GM19193 (cell line): ENCODE results near the gene MAZ.

Source experiments
- POLR2A ChIP-seq: IDR thresholded peaks from 4 replicates; pipeline ENCODE4 v1.6.1; 2011; ENCODE audit not compliant: insufficient read depth, insufficient read length; ENCODE audit errors: extremely low read depth

Gene MAZ

DNA sequence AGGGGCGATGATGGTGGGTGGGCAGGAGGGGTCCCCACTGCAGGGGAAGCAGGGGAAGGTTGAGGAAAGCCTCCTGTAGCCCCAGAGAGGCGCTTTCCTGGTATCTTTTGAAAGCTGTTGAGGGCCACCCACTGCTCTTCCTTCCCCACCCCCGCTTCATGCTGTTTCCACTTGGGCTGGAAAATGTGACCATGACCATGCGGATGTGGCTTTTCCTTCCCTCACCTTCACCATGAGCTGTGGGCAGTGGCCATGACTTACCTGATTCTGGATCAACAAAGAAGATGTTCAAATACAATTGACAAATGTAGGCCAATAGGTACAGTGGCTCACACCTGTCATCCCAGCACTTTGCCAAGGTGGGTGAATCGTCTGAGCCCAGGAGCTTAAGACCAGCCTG, 27.8 kb downstream of the MAZ start:
- TF ChIP-seq POLR2A = no peak

GRCh38 chr16:29835926-29836325, 29.6 kb downstream of the MAZ start:
- TF ChIP-seq POLR2A = no peak

DNA sequence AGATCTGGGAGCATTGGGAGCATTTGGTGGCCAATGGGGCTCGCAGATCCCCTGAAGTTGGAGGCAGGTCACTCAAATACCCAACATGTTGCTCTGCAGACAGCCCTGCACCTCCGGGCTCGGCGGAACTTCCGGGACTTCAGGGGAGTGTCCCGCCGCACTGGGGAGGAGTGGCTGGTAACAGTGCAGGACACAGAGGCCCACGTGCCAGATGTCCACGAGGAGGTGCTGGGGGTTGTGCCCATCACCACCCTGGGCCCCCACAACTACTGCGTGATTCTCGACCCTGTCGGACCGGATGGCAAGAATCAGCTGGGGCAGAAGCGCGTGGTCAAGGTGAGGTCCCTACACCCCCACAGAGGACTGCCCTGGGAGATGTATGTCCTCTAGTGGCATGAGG, 30.3 kb downstream of the MAZ start:
- TF ChIP-seq POLR2A = no peak

GRCh38 chr16:29837841-29838240, 31.5 kb downstream of the MAZ start:
- TF ChIP-seq POLR2A = no peak

DNA sequence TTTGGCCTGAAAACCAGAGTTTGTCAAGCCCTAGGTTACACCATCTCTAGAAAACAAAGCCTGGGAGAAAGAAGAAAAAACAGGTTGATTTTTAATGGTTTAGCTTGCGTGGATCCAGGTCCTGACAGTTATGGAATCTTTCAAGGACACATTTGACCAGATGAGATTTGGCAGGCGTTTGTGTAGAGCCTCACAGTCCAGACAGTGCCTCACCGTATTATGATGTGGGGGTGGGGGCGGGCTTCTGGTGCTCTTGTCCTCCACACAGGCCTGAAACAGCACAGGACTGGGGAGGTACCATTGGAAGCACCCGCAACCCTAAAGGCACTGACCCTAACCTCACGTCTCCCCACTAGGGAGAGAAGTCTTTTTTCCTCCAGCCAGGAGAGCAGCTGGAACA, 33.5 kb downstream of the MAZ start:
- no peak for TF ChIP-seq POLR2A

DNA sequence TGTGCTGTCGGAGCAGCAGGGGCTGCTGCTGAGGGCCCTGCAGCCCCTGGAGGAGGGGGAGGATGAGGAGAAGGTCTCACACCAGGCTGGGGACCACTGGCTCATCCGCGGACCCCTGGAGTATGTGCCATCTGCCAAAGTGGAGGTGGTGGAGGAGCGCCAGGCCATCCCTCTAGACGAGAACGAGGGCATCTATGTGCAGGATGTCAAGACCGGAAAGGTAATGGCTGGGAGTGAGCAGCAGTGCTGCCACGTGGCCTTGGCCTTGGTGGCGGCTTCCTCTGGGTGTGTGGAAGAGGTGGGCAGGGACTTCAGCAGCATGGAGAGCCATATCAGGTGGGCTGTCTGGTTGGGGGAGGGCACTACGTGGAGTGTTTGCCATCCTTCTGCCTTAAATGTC, 33.9 kb downstream of the MAZ start:
- TF ChIP-seq POLR2A = no peak

- no peak for TF ChIP-seq POLR2A
Observed at GRCh38 chr16:29841631-29842030, 35.3 kb downstream of the MAZ start.

DNA sequence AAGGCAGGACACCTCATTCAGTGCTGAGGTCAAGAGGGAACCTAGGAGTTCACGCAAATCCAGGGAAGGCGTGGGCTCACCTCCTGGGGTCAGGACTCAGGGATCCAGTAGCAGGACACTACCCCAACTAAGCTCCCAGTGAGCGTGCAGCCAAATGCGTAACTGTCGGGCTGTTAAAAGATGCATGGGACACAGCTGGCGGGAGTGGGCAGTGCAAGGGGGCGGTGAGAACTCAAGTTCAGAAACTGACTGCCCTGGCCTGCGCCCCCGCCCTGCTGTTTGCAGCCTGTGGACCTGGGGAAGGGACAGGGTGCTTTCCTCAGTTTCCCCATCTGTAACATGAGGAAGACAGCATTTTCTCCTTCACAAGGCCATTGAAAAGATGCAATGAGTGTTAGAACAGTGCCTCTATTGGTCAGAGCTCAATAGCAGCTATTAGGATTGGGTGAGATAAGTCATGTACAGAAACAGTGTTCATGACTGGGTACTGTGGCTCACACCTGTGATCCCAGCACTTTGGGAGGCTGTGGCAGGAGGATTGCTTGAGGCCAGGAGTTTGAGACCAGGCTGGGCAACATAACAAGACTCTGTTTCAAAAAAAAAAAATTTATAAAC, 36.5 kb downstream of the MAZ start:
- TF ChIP-seq POLR2A = no peak

DNA sequence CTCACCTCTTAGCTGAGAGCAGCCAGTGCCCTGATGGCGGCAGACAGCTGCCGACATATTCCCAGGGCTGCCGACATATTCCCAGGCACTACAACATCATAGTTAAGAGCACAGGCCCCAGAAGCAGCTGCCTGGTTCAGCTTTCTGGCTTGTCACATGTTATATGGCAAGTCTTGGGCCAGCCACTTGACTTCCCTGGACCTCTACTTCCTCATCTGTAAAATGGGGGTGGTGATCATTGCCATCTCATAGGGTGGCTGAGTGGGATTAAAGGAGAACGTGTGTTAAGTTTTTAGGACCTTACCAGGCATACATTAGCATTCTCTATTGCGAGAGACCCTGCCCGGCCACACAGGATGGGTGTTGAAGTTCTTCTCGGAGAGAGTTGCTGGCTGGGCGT, 37.6 kb downstream of the MAZ start:
- TF ChIP-seq POLR2A = no peak

- TF ChIP-seq POLR2A = no peak
Observed at GRCh38 chr16:29844575-29845331, 38.4 kb downstream of the MAZ start.

DNA sequence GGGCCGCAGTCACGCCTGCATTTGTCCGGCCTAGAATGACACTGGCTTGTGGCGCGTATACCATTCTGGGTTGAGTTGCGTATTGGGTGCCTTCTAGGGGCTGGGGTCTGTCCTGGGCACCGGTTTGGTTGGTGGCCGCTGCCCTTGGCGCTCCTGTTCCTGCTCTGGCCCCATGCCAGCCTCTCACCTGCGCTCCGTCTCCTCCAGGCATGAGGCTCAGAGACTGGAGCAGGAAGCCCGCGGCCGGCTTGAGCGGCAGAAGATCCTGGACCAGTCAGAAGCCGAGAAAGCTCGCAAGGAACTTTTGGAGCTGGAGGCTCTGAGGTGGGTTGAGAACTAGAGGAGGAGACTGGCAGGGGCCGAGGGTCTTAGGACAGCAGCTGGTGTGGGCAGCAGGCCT, 39.3 kb downstream of the MAZ start:
- no peak for TF ChIP-seq POLR2A

GRCh38 chr16:29848420-29849297, 42.3 kb downstream of the MAZ start:
- no peak for TF ChIP-seq POLR2A

GRCh38 chr16:29849505-29849904, 43.2 kb downstream of the MAZ start:
- TF ChIP-seq POLR2A = no peak

GRCh38 chr16:29850998-29851397, 44.7 kb downstream of the MAZ start:
- TF ChIP-seq POLR2A = no peak

- no peak for TF ChIP-seq POLR2A
Observed at GRCh38 chr16:29852654-29853053, 46.3 kb downstream of the MAZ start.
